Measurements from ENCODE around the gene NBPF3. TPM values are rescaled to one million over a fixed set of nuclear protein-coding genes. Genes with fewer than 3 reads are reported as not detected.
"Not testable (repeated sequence)": the region's sequence is repeated elsewhere in the genome, so short reads cannot be mapped to it uniquely, and the experiment has no call there.

NBPF3 gene
- polyA plus RNA-seq, 6 donors from 2014 or later: 0.29 to 2.1 (median 0.43) TPM; not detected in 1

- Mint-ChIP-seq H3K27ac (no peak overlapping the region), H3K4me1 (peaks cover 2 to 19% (median 9%) of the 10 kb centered on the region in 3 donors), H3K27me3 (peaks cover 0 to 15% (median 0%) of the 10 kb centered on the region in 3 donors), H3K36me3 (peaks cover 7 to 8% of the 10 kb centered on the region in 2 donors), H3K9me3 (no peaks in the 10 kb centered on the region), H3K4me3 (no peak overlapping the region)
- ATAC-seq (ENCODE audit: low read depth in 2 of 2) (no peak), DNase-seq (no peak)
Measured at GRCh38 chr1:21449906-21450305, 10.0 kb downstream of the NBPF3 start.

DNA sequence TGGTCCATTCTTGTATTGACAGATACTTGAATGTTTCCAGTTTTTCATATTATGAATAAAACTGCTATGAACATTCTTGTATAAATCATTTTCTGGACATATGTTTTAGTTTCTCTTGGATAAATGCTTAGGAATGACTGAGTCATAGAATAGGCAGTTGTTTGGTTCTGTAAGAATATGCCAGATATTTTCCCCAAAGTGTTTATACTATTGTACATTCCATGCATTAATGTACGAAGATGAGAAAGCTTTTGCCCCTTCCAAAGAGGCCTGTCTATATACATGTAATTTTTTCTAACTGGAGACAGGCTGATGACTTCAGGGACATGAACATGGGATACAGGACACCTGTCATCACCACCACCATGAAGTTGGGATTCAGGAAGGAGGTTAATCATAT lies 11.3 kb downstream of the NBPF3 start:
- Mint-ChIP-seq H3K4me1 (peaks cover 2 to 6% (median 4%) of the 10 kb centered on the region in 3 donors), H3K36me3 (peaks cover 6 to 7% of the 10 kb centered on the region in 2 donors), H3K27ac (no peak overlapping the region), H3K27me3 (peaks cover 0 to 14% (median 0%) of the 10 kb centered on the region in 3 donors), H3K9me3 (no peaks in the 10 kb centered on the region), H3K4me3 (no peak overlapping the region)
- ATAC-seq (ENCODE audit: low read depth in 2 of 2) (no peak), DNase-seq (no peak)

GRCh38 chr1:21451981-21452411 lies 12.1 kb downstream of the NBPF3 start:
- Mint-ChIP-seq H3K9me3 (no peaks in the 10 kb centered on the region), H3K27ac (no peak overlapping the region), H3K4me3 (no peak overlapping the region), H3K36me3 (peaks cover 0 to 7% of the 10 kb centered on the region in 2 donors), H3K4me1 (no peaks in the 10 kb centered on the region), H3K27me3 (peaks cover 0 to 14% (median 0%) of the 10 kb centered on the region in 3 donors)
- DNase-seq (no peak), ATAC-seq (ENCODE audit: low read depth in 2 of 2) (no peak)

DNA sequence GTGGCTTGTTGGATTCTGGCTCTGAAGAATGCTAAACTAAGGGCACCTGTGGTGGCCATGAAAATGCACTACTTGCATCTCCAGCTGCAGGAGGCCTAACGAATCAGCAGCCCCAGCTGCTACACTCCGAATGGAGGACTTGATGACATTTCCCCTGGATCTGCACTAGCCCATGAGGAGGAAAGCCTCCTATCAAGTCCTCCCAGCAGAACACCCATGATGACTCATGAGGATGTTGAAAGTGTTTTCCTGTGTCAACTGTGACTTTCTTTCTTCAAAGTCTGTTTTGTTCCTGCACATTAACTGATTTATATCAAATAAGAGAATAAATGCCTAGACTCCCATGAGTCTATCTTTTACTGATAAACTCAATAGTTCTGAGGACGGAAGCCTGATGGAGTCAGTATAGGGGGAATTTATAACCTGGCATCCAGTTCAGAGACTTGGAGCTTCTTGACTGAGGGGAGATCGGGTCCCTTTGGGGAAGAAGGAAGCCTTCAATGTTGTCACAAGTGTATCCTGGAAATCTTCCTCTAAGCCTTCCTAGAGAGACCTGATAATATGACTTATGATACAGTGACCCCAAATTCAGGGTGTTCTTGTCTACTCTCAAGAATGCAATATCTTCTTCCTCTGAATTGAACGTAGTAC lies 14.2 kb downstream of the NBPF3 start:
- not testable (repeated sequence) for H3K27me3 Mint-ChIP-seq, H3K27ac Mint-ChIP-seq

DNA sequence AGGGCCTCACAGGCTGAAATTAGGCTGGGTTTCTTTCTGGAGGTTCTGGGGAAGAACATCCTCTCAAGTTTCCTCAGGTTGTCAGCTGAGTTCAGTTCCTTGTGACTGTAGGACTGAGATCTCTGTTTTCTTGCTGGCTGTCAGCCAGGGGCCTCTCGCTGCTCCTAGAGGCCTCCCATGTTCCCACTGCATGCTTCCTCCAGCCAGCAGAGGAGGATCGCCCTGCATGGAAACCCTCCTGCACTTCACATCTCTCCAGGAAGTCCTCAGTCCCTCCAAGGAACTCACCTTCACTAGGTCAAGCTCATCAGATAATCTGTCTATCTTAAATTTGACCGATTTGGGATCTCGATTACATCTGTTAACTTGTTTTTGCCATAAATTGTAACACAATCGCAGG lies 15.0 kb downstream of the NBPF3 start:
- DNase-seq; H3K4me1 Mint-ChIP-seq; H3K36me3 Mint-ChIP-seq; H3K27ac Mint-ChIP-seq; H3K27me3 Mint-ChIP-seq; ATAC-seq (ENCODE audit: low read depth in 2 of 2); H3K4me3 Mint-ChIP-seq; H3K9me3 Mint-ChIP-seq: not testable (repeated sequence)

More for the DNA sequence above, 14.2 kb downstream of the NBPF3 start:
- H3K4me3 Mint-ChIP-seq; H3K9me3 Mint-ChIP-seq; H3K36me3 Mint-ChIP-seq; DNase-seq; ATAC-seq (ENCODE audit: low read depth in 2 of 2); H3K4me1 Mint-ChIP-seq: not testable (repeated sequence)

GRCh38 chr1:21457654-21458053 lies 17.7 kb downstream of the NBPF3 start:
- ATAC-seq (ENCODE audit: low read depth in 2 of 2): no peak
- no peak for DNase-seq
- Mint-ChIP-seq H3K36me3 (no peaks in the 10 kb centered on the region), H3K4me1 (no peaks in the 10 kb centered on the region), H3K4me3 (no peak overlapping the region), H3K27ac (no peak overlapping the region), H3K9me3 (no peaks in the 10 kb centered on the region), H3K27me3 (peaks cover 0 to 9% (median 0%) of the 10 kb centered on the region in 3 donors)

DNA sequence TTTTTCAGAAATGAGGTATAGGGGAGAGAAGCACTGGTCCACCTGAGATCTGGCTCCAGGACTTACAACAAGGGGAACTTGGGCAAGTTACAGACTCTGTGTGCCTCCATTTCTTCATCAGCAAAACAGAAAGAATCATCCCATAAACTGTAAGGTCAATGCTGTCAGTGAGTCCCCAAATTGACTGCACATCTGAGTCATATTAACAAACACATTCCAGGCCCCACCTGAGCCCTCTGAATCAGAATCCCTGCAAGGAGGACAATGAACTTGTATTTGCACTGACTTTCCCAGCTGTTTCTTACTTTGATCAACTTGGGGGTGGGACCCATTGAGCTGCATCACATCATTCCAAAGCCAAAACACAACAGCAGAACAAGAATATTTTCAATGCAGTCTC lies 25.2 kb downstream of the NBPF3 start:
- H3K4me3 Mint-ChIP-seq; H3K9me3 Mint-ChIP-seq; H3K27me3 Mint-ChIP-seq; H3K27ac Mint-ChIP-seq; DNase-seq; H3K4me1 Mint-ChIP-seq; H3K36me3 Mint-ChIP-seq; ATAC-seq (ENCODE audit: low read depth in 2 of 2): not testable (repeated sequence)

- H3K27ac Mint-ChIP-seq: peak overlapping the region in 2 of 6 donors; percentile 1 to 17
- H3K9me3 Mint-ChIP-seq; DNase-seq; H3K27me3 Mint-ChIP-seq; H3K36me3 Mint-ChIP-seq; ATAC-seq (ENCODE audit: low read depth in 2 of 2); H3K4me3 Mint-ChIP-seq; H3K4me1 Mint-ChIP-seq: not testable (repeated sequence)
Measured at GRCh38 chr1:21467946-21468345, 28.0 kb downstream of the NBPF3 start.

DNA sequence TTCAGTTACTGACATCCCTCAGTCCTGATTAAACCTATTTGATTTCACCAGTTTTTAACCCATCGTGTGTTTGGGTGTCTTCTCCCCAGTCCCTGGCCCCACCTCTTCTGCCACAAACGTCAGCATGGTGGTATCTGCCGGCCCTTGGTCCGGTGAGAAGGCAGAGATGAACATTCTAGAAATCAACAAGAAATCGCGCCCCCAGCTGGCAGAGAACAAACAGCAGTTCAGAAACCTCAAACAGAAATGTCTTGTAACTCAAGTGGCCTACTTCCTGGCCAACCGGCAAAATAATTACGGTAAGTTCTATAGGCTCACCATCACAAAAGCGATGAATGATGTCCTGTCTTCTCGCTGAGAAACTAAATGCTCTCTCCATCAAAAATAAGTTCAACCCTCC lies 28.7 kb downstream of the NBPF3 start:
- H3K36me3 Mint-ChIP-seq: no peaks in the 10 kb centered on the region
- H3K27me3 Mint-ChIP-seq: peaks cover 0 to 10% (median 0%) of the 10 kb centered on the region in 3 donors
- no peak overlapping the region for H3K27ac Mint-ChIP-seq
- H3K4me1 Mint-ChIP-seq: no peaks in the 10 kb centered on the region
- ATAC-seq (ENCODE audit: low read depth in 2 of 2) (no peak), DNase-seq (no peak)
- H3K9me3 Mint-ChIP-seq: no peaks in the 10 kb centered on the region
- H3K4me3 Mint-ChIP-seq: no peak overlapping the region

GRCh38 chr1:21469581-21469980 lies 29.6 kb downstream of the NBPF3 start:
- Mint-ChIP-seq H3K27me3 (peaks cover 0 to 10% (median 0%) of the 10 kb centered on the region in 3 donors), H3K4me3 (no peak overlapping the region), H3K36me3 (no peaks in the 10 kb centered on the region), H3K27ac (no peak overlapping the region), H3K9me3 (no peaks in the 10 kb centered on the region), H3K4me1 (no peaks in the 10 kb centered on the region)
- ATAC-seq (ENCODE audit: low read depth in 2 of 2) (no peak), DNase-seq (no peak)

GRCh38 chr1:21472861-21473260 lies 32.9 kb downstream of the NBPF3 start:
- no peak for ATAC-seq (ENCODE audit: low read depth in 2 of 2)
- Mint-ChIP-seq H3K27ac (no peak overlapping the region), H3K27me3 (peaks cover 0 to 10% (median 0%) of the 10 kb centered on the region in 3 donors), H3K36me3 (peaks cover 0 to 2% of the 10 kb centered on the region in 2 donors), H3K4me1 (no peaks in the 10 kb centered on the region), H3K9me3 (no peaks in the 10 kb centered on the region), H3K4me3 (no peak overlapping the region)
- no peak for DNase-seq

DNA sequence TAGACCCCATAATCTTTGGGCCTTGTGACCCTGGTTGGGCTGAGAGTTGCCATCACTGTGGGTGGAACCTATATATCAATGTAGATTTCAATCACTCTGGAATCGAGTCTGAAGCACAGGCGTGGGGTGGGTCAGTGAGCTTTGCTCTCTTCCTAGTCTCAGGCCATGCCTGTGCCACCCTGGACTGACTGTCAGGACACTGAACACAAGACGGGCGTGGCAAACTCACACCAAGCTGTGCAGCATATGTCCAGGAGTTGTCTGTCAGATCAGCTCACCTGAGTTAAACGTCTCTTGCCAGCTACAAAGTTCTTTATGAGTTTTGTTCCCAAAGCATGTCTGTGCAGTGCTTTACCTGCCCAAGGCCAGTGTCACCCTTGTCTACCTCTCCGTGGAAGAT lies 38.4 kb downstream of the NBPF3 start:
- no peak overlapping the region for H3K4me3 Mint-ChIP-seq
- ATAC-seq (ENCODE audit: low read depth in 2 of 2) (no peak), DNase-seq (no peak)
- no peaks in the 10 kb centered on the region for H3K4me1 Mint-ChIP-seq
- peaks cover 8 to 12% of the 10 kb centered on the region in 2 donors for H3K36me3 Mint-ChIP-seq
- H3K27ac Mint-ChIP-seq: peak overlapping the region in 1 of 6 donors; percentile 38
- no peaks in the 10 kb centered on the region for H3K27me3 Mint-ChIP-seq
- H3K9me3 Mint-ChIP-seq: no peaks in the 10 kb centered on the region

- peaks cover 7 to 18% (median 11%) of the 10 kb centered on the region in 3 donors for H3K4me1 Mint-ChIP-seq
- ATAC-seq (ENCODE audit: low read depth in 2 of 2); DNase-seq; H3K27me3 Mint-ChIP-seq; H3K9me3 Mint-ChIP-seq; H3K4me3 Mint-ChIP-seq; H3K27ac Mint-ChIP-seq: not testable (repeated sequence)
- H3K36me3 Mint-ChIP-seq: peaks cover 0 to 15% of the 10 kb centered on the region in 2 donors
Measured at GRCh38 chr1:21483881-21484280, 43.9 kb downstream of the NBPF3 start.

GRCh38 chr1:21489146-21489545 lies 49.2 kb downstream of the NBPF3 start:
- DNase-seq: no peak
- ATAC-seq (ENCODE audit: low read depth in 2 of 2): no peak
- peaks cover 9 to 19% (median 14%) of the 10 kb centered on the region in 3 donors for H3K4me1 Mint-ChIP-seq
- H3K36me3 Mint-ChIP-seq: peaks cover 0 to 8% of the 10 kb centered on the region in 2 donors
- peak overlapping the region in 1 of 6 donors; percentile 93 for H3K27ac Mint-ChIP-seq
- peaks cover 10 to 22% (median 18%) of the 10 kb centered on the region in 3 donors for H3K27me3 Mint-ChIP-seq
- peaks cover 0 to 8% (median 3%) of the 10 kb centered on the region in 7 donors for H3K9me3 Mint-ChIP-seq
- H3K4me3 Mint-ChIP-seq: peak overlapping the region in 2 of 8 donors; percentile 1 to 20
